Chondrocyte (in vitro differentiated cells): ENCODE results near the gene ACHE. TPM values are rescaled to one million over a fixed set of nuclear protein-coding genes. Genes with fewer than 3 reads are reported as not detected.

Source experiments
- DNase-seq: peaks from one replicate; pipeline ENCODE4 v3.0.0; 2021; ENCODE audit warnings: mixed read lengths, low spot score
- H3K27ac Mint-ChIP-seq: one replicate; pipeline ENCODE4 v1.8.0; 2021; ENCODE audit warnings: mild to moderate bottlenecking, moderate library complexity, mixed read lengths; ENCODE audit not compliant: unreplicated experiment
- H3K27me3 Mint-ChIP-seq: 2 replicates; pipeline ENCODE4 v1.8.0; 2021; ENCODE audit warnings: low read depth, mixed read lengths
- H3K36me3 Mint-ChIP-seq: 2 replicates; pipeline ENCODE4 v1.8.0; 2021; ENCODE audit warnings: low read depth, mixed read lengths
- H3K4me1 Mint-ChIP-seq: 2 replicates; pipeline ENCODE4 v1.8.0; 2021; ENCODE audit warnings: low read depth, mild to moderate bottlenecking, mixed read lengths
- H3K4me3 Mint-ChIP-seq: one replicate; pipeline ENCODE4 v1.8.0; 2021; ENCODE audit warnings: mild to moderate bottlenecking, moderate library complexity, mixed read lengths; ENCODE audit not compliant: unreplicated experiment
- H3K9me3 Mint-ChIP-seq: 2 replicates; pipeline ENCODE4 v1.8.0; 2021; ENCODE audit warnings: low read depth, mixed read lengths
- CTCF ChIP-seq: fragments of 200-600 bp; sonication (generic); IDR thresholded peaks from 2 replicates; pipeline ENCODE4 v1.5.0; 2021; ENCODE audit warnings: antibody characterized with exemption, mild to moderate bottlenecking, moderate library complexity
- total RNA-seq: library from RNA; stranded (reverse); gene quantifications from 3 replicates; pipeline ENCODE4 v1.2.1, GENCODE V29; 2021

The ACHE gene
- total RNA-seq, 1 donor from 2014 or later = 2.9 TPM

- H3K4me3 Mint-ChIP-seq = peak overlapping the region; percentile 4
- H3K9me3 Mint-ChIP-seq = no peaks in the 10 kb centered on the region
- H3K27ac Mint-ChIP-seq = no peak overlapping the region
- H3K27me3 Mint-ChIP-seq = peaks cover 7% of the 10 kb centered on the region
- peaks cover 21% of the 10 kb centered on the region for H3K36me3 Mint-ChIP-seq
- DNase-seq = no peak
- no peak for TF ChIP-seq CTCF
- H3K4me1 Mint-ChIP-seq = peaks cover 39% of the 10 kb centered on the region
Measured at GRCh38 chr7:100891568-100892247, 4.0 kb downstream of the ACHE start.

GRCh38 chr7:100890653-100891567 is 4.8 kb downstream of the ACHE start:
- H3K27me3 Mint-ChIP-seq = peaks cover under 1% of the 10 kb centered on the region
- peaks cover 24% of the 10 kb centered on the region for H3K36me3 Mint-ChIP-seq
- DNase-seq = no peak
- no peak for TF ChIP-seq CTCF
- H3K27ac Mint-ChIP-seq = peak overlapping the region; percentile 86
- H3K4me1 Mint-ChIP-seq = peaks cover 33% of the 10 kb centered on the region
- H3K9me3 Mint-ChIP-seq = no peaks in the 10 kb centered on the region
- peak overlapping the region; percentile 74 for H3K4me3 Mint-ChIP-seq

- H3K27ac Mint-ChIP-seq = peak within 1 kb of the TSS; percentile 86
- H3K36me3 Mint-ChIP-seq = peaks cover 37% of the 10 kb centered on the region
- H3K4me3 Mint-ChIP-seq = peak within 1 kb of the TSS; percentile 74
- no peaks in the 10 kb centered on the region for H3K9me3 Mint-ChIP-seq
- peaks cover 31% of the 10 kb centered on the region for H3K4me1 Mint-ChIP-seq
- no peak for TF ChIP-seq CTCF
- H3K27me3 Mint-ChIP-seq = no peaks in the 10 kb centered on the region
- DNase-seq = peak; percentile 93
Measured at GRCh38 chr7:100888988-100889750, 6.5 kb downstream of the ACHE start, which contains the start of gene UFSP1. TSS of gene UFSP1 (minus strand) at chr7:100889715. CDS start at chr7:100889271, 444 bp downstream.

GRCh38 chr7:100888291-100888987 is 7.2 kb downstream of the ACHE start:
- Mint-ChIP-seq H3K4me3 (peak overlapping the region; percentile 74), H3K9me3 (no peaks in the 10 kb centered on the region), H3K4me1 (peaks cover 29% of the 10 kb centered on the region), H3K36me3 (peaks cover 41% of the 10 kb centered on the region), H3K27ac (peak overlapping the region; percentile 69), H3K27me3 (no peaks in the 10 kb centered on the region)
- no peak for DNase-seq
- no peak for TF ChIP-seq CTCF
